CD4-positive, alpha-beta T cell (primary cell): ENCODE data around the gene MYO7B. TPM values are rescaled to one million over a fixed set of nuclear protein-coding genes. Genes with fewer than 3 reads are reported as not detected.

Source experiments
- ATAC-seq: fragments of 200-7000 bp; cut with Tn5 transposase; one replicate; pipeline ENCODE4 v1.10.0; 2022; ENCODE audit warnings: mild to moderate bottlenecking; ENCODE audit not compliant: poor library complexity
- CTCF ChIA-PET: fragments of 350-600 bp; sonication (Branson Sonifier 250); formaldehyde crosslinking; loops from one replicate; lab custom pipeline; 2021; ENCODE audit warnings: antibody characterized with exemption, inconsistent platforms; lab: Charles Lee
- POLR2A ChIA-PET: fragments of 350-600 bp; sonication (Branson Sonifier 250); formaldehyde crosslinking; loops from one replicate; lab custom pipeline; 2021; ENCODE audit warnings: antibody characterized with exemption, inconsistent platforms; lab: Charles Lee
- DNase-seq, 14 experiments: peaks; one replicate each; pipeline ENCODE4 v3.0.0-alpha.2; 2013 to 2020; ENCODE audit warnings: mixed read lengths in 2 of 14
- H3K27ac ChIP-seq, 2 donors: one replicate each; pipeline versions ENCODE4 v1.5.1 to v1.7.0; 2013; ENCODE audit warnings: low read length in 2 of 2, low read depth in 1 of 2, mild to moderate bottlenecking in 1 of 2
- H3K27me3 ChIP-seq, 2 experiments: 1 replicate in 1 of 2; 2 replicates in 1 of 2; pipeline versions ENCODE4 v1.6.1 to v1.7.0; 2013; ENCODE audit warnings: low read length in 2 of 2, control low read depth in 1 of 2, mild to moderate bottlenecking in 1 of 2, moderate library complexity in 1 of 2; ENCODE audit not compliant: insufficient read depth in 2 of 2, control insufficient read depth in 1 of 2
- H3K36me3 ChIP-seq: one replicate; pipeline ENCODE4 v1.6.1; 2013; ENCODE audit warnings: low read length, control low read depth; ENCODE audit not compliant: insufficient read depth
- H3K4me1 ChIP-seq: one replicate; pipeline ENCODE4 v1.6.1; 2013; ENCODE audit warnings: low read length, control low read depth; ENCODE audit not compliant: insufficient read depth
- H3K4me3 ChIP-seq: one replicate; pipeline ENCODE4 v1.5.1; 2013; ENCODE audit warnings: mild to moderate bottlenecking, low read length, moderate library complexity
- H3K9me3 ChIP-seq, 2 experiments: 1 replicate in 1 of 2; 2 replicates in 1 of 2; pipeline versions ENCODE4 v1.6.1 to v1.7.0; 2013; ENCODE audit warnings: low read length in 2 of 2, mild to moderate bottlenecking in 2 of 2, control low read depth in 1 of 2, moderate library complexity in 1 of 2; ENCODE audit not compliant: control insufficient read depth in 1 of 2, insufficient read depth in 1 of 2
- H3K27ac Mint-ChIP-seq: one replicate; pipeline ENCODE4 v1.8.0; 2020; ENCODE audit warnings: mixed read lengths
- H3K27me3 Mint-ChIP-seq: one replicate; pipeline ENCODE4 v1.8.0; 2021; ENCODE audit warnings: mixed read lengths
- H3K36me3 Mint-ChIP-seq: one replicate; pipeline ENCODE4 v1.8.0; 2021; ENCODE audit warnings: low read depth, mixed read lengths
- H3K4me1 Mint-ChIP-seq: one replicate; pipeline ENCODE4 v1.8.0; 2021; ENCODE audit warnings: low read depth, mixed read lengths
- H3K4me3 Mint-ChIP-seq: one replicate; pipeline ENCODE4 v1.8.0; 2020; ENCODE audit warnings: mild to moderate bottlenecking, mixed read lengths
- H3K9me3 Mint-ChIP-seq: one replicate; pipeline ENCODE4 v1.8.0; 2020; ENCODE audit warnings: mixed read lengths
- intact Hi-C, 2 experiments: fragments of 100-400 bp; cut with DNase I in 1 of 2; cut with micrococcal nuclease in 1 of 2; formaldehyde crosslinking; loops; one replicate each; pipeline versions ENCODE4 v1.15.1 to v1.9.0; 2023 to 2025; cut with DNase I, micrococcal nuclease
- total RNA-seq, 174 experiments: library from RNA in 2 of 174; stranded (reverse) in 2 of 174; gene quantifications; one replicate each; pipeline ENCODE4 v1.2.3 and lab custom pipeline; 2021 to 2026
- TF ChIP-seq, protein P1 (sequence below): fragments of 200-600 bp; IDR thresholded peaks from one replicate; pipeline ENCODE4 v1.8.0; 2022; ENCODE audit warnings: antibody characterized with exemption, mild to moderate bottlenecking

Gene MYO7B
- total RNA-seq, 2 experiments from 2014 or later, result 0.05 to 0.14 TPM

DNA sequence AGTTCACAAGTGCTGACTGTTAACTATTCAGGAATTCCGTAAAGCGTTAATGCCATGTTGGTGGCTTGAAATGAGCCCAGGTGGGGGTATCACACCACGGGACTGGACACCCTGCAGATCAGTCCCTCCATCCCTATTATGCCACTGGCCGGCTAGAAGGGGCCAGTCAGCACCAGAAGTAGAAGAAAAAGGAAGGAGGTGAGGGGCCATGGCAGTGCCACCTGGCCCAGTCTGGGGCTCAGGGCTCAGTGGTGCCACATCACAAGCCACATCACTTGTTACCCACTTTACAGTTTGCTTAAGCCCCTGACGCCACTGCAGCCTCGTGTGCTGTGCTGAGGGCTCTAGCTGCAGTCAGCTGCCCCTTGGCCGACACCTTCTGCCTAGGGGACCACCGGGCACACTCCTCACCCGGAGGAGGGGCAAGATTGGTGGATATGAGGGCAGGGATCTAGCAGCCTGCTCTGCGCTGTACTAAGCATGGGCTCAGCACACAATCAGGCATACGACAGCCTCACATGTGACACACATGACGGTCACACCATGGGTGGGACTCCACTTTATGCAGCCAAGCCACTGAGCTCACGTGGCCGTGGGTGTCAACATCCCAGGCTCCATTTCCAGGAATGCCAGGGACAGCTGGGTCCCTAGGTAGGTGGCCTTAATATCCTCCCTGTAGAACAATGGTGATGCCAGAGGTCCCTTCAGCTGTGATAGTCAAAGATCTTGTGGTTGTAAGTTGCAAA is 136.2 kb downstream of the MYO7B start:
- Histone ChIP-seq H3K36me3 (no peaks in the 10 kb centered on the region), H3K27ac (no peak overlapping the region), H3K9me3 (peaks cover 0 to 8% of the 10 kb centered on the region in 2 experiments), H3K4me1 (peaks cover 15% of the 10 kb centered on the region), H3K27me3 (peaks cover 44 to 54% of the 10 kb centered on the region in 2 experiments), H3K4me3 (no peak overlapping the region)
- ATAC-seq (no peak), DNase-seq (peak in 1 of 14 experiments; percentile 6)
- no peak overlapping the region for H3K27ac Mint-ChIP-seq
- H3K9me3 Mint-ChIP-seq, result no peaks in the 10 kb centered on the region
- TF ChIP-seq, protein P1, sequence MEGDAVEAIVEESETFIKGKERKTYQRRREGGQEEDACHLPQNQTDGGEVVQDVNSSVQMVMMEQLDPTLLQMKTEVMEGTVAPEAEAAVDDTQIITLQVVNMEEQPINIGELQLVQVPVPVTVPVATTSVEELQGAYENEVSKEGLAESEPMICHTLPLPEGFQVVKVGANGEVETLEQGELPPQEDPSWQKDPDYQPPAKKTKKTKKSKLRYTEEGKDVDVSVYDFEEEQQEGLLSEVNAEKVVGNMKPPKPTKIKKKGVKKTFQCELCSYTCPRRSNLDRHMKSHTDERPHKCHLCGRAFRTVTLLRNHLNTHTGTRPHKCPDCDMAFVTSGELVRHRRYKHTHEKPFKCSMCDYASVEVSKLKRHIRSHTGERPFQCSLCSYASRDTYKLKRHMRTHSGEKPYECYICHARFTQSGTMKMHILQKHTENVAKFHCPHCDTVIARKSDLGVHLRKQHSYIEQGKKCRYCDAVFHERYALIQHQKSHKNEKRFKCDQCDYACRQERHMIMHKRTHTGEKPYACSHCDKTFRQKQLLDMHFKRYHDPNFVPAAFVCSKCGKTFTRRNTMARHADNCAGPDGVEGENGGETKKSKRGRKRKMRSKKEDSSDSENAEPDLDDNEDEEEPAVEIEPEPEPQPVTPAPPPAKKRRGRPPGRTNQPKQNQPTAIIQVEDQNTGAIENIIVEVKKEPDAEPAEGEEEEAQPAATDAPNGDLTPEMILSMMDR, result no peak
- H3K4me3 Mint-ChIP-seq, result peak overlapping the region; percentile 25
- H3K4me1 Mint-ChIP-seq, result peaks cover 8% of the 10 kb centered on the region
- H3K36me3 Mint-ChIP-seq, result no peaks in the 10 kb centered on the region
- intact Hi-C loops, result no loop called here
- H3K27me3 Mint-ChIP-seq, result peaks cover 77% of the 10 kb centered on the region
- ChIA-PET CTCF (no interaction called here), POLR2A (no interaction called here)

DNA sequence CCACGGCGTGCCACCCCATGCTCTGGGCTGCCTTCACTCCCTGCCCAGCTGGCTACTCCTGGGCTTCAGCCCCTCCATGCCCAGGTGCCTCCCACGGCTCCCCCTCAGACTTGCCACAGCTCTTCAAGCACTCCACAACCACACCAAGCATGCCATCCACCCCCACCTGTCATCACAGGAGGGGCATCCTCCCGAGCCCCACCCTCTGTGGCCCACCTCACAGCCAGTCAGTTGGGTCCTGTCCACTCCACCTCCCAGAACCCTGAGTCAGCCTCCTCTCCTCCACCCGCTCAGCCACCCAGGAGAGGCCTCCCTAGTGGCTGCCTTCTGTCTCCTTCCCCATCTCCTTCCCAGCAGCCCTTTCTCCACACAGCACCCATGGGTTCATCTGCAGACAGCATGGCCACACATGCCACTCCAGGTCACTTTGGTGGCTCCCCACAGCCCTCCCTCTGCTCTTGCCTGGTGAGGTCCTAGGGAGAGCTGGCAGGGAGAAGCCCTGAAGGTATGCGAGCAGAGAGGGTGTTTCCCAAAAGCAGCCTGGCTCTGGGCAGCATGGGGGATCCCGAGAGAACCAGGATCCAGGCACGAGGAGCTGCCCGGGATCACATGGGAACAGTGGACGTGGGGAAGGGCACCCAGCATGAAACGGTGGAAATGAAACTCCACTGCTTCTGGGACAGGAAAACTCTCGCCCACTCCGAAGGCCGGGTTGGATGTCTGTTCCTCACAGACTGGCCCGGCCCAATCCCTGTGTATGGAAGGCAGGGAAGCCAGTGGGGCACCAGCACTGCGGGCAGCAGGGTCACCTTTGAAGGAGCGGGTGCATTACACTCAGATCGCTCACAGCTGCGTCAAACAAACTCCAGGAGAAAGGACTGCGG is 137.1 kb downstream of the MYO7B start:
- intact Hi-C loops, result no loop called here
- ChIA-PET POLR2A (no interaction called here), CTCF (no interaction called here)
- DNase-seq, result peak in 1 of 14 experiments; percentile 5
- Mint-ChIP-seq H3K36me3 (no peaks in the 10 kb centered on the region), H3K4me1 (peaks cover 9% of the 10 kb centered on the region), H3K4me3 (peak overlapping the region; percentile 25), H3K27me3 (peaks cover 77% of the 10 kb centered on the region), H3K9me3 (no peaks in the 10 kb centered on the region), H3K27ac (no peak overlapping the region)
- no peaks in the 10 kb centered on the region for H3K36me3 ChIP-seq
- TF ChIP-seq, protein P1, result no peak
- peaks cover 0 to 8% of the 10 kb centered on the region in 2 experiments for H3K9me3 ChIP-seq
- H3K27me3 ChIP-seq, result peaks cover 47 to 54% of the 10 kb centered on the region in 2 experiments
- peaks cover 15% of the 10 kb centered on the region for H3K4me1 ChIP-seq
- H3K4me3 ChIP-seq, result no peak overlapping the region
- no peak for ATAC-seq
- no peak overlapping the region for H3K27ac ChIP-seq

DNA sequence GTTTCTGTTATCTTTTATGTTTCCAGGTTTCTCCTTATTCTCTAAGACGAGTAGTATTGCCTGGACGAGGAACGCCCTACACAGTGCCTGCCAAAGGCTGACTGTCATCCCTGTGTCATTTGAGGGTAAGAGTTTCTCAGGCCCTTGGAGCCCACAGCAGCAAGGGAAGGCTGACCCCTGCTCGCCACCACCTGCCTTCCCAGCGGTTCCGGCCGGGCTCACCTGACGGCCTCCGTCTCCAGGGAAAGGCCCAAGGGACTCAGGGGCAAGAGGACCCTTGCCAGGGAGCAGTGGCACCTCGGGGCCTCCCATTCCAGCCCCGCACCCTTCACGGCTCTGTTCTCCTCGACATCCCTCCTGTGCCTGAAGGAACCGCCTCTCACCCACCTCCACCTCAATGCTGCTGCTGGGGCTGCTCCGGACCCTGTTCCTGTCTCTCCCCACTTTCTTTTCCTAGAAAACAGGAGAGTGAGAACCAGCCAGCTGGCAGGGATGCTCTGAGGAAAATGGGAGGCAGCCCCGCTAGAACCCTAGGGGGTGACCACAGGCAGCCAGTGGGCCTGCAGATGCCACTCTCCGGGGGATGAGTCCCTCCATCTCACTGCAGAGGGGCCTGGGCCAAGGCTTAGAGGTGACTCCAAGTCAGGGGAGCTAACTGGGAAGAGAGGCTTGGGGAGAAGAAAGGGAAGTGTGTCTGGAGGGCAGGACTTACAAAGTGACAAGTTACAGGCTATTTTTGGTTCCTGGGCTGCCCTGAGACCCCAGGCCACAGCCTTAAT is 138.0 kb downstream of the MYO7B start:
- intact Hi-C loops, result no loop called here
- peaks cover 9% of the 10 kb centered on the region for H3K4me1 Mint-ChIP-seq
- Histone ChIP-seq H3K36me3 (no peaks in the 10 kb centered on the region), H3K9me3 (peaks cover 0 to 8% of the 10 kb centered on the region in 2 experiments), H3K27me3 (peaks cover 47 to 54% of the 10 kb centered on the region in 2 experiments), H3K4me3 (no peak overlapping the region), H3K4me1 (peaks cover 15% of the 10 kb centered on the region), H3K27ac (no peak overlapping the region)
- H3K9me3 Mint-ChIP-seq, result no peaks in the 10 kb centered on the region
- H3K4me3 Mint-ChIP-seq, result peak overlapping the region; percentile 76
- CTCF ChIA-PET, result no interaction called here
- peaks cover 82% of the 10 kb centered on the region for H3K27me3 Mint-ChIP-seq
- no peaks in the 10 kb centered on the region for H3K36me3 Mint-ChIP-seq
- TF ChIP-seq, protein P1, result no peak
- POLR2A ChIA-PET, result interaction anchor here (0.7 kb wide), 1 partner anchor 79 kb away, joined by 3 read pairs; no protein-coding TSS in a partner anchor
- no peak overlapping the region for H3K27ac Mint-ChIP-seq
- no peak for ATAC-seq
- peak in 1 of 14 experiments; percentile 7 for DNase-seq
